Liver (tissue), 9 donors: ENCODE results near the gene ARPC3. TPM values are rescaled to one million over a fixed set of nuclear protein-coding genes. Genes with fewer than 3 reads are reported as not detected.

ENCODE experiments used
- DNase-seq: peaks from one replicate; pipeline ENCODE4 v3.0.0-alpha.2; 2017; ENCODE audit warnings: low spot score
- H3K27ac ChIP-seq, 2 donors: one replicate each; pipeline ENCODE4 v1.7.0; 2013; ENCODE audit warnings: inconsistent platforms in 2 of 2, low read length in 2 of 2, control low read depth in 1 of 2, low read depth in 1 of 2, mild to moderate bottlenecking in 1 of 2
- H3K27me3 ChIP-seq, 4 donors: one replicate each; pipeline versions ENCODE4 v1.6.1 to v1.7.0; 2013; ENCODE audit warnings: low read length in 3 of 4, inconsistent platforms in 1 of 4, mild to moderate bottlenecking in 1 of 4, moderate library complexity in 1 of 4; ENCODE audit not compliant: control insufficient read depth in 4 of 4, insufficient read depth in 4 of 4
- H3K36me3 ChIP-seq, 4 donors: one replicate each; pipeline versions ENCODE4 v1.6.1 to v1.7.0; 2013; ENCODE audit warnings: low read length in 3 of 4, mild to moderate bottlenecking in 3 of 4, low read depth in 1 of 4, moderate library complexity in 1 of 4; ENCODE audit not compliant: control insufficient read depth in 4 of 4, insufficient read depth in 3 of 4
- H3K4me1 ChIP-seq, 4 donors: one replicate each; pipeline versions ENCODE4 v1.6.1 to v1.7.0; 2013; ENCODE audit warnings: low read length in 3 of 4, mild to moderate bottlenecking in 3 of 4, moderate library complexity in 1 of 4; ENCODE audit not compliant: control insufficient read depth in 4 of 4, insufficient read depth in 4 of 4
- H3K4me3 ChIP-seq, 3 donors: one replicate each; pipeline versions ENCODE4 v1.6.1 to v1.7.0; 2013; ENCODE audit warnings: low read length in 3 of 3, control low read depth in 1 of 3, low read depth in 1 of 3, mild to moderate bottlenecking in 1 of 3
- H3K9ac ChIP-seq, 2 donors: one replicate each; pipeline ENCODE4 v1.7.0; 2013; ENCODE audit warnings: low read length in 2 of 2, mild to moderate bottlenecking in 2 of 2, moderate library complexity in 2 of 2, control low read depth in 1 of 2, low read depth in 1 of 2
- H3K9me3 ChIP-seq, 4 donors: one replicate each; pipeline versions ENCODE4 v1.6.1 to v1.7.0; 2013; ENCODE audit warnings: low read length in 3 of 4; ENCODE audit not compliant: control insufficient read depth in 4 of 4
- EGR1 ChIP-seq, 2 donors: IDR thresholded peaks; 2 replicates each; pipeline ENCODE4 v1.6.1; 2016 to 2018; ENCODE audit warnings: antibody characterized with exemption in 2 of 2, low read depth in 2 of 2
- FOXA1 ChIP-seq: IDR thresholded peaks from 2 replicates; pipeline ENCODE4 v1.6.1; 2016; ENCODE audit warnings: antibody characterized with exemption
- GABPA ChIP-seq, 2 donors: IDR thresholded peaks in 1 of 2; conservative IDR thresholded peaks in 1 of 2; 2 replicates each; pipeline ENCODE4 v1.6.1; 2016; ENCODE audit warnings: antibody characterized with exemption in 2 of 2, mild to moderate bottlenecking in 1 of 2, moderate library complexity in 1 of 2
- HNF4A ChIP-seq, 2 donors: conservative IDR thresholded peaks; 2 replicates each; pipeline ENCODE4 v1.6.1; 2016; ENCODE audit warnings: antibody characterized with exemption in 2 of 2, mild to moderate bottlenecking in 2 of 2
- HNF4G ChIP-seq: IDR thresholded peaks from 2 replicates; pipeline ENCODE4 v1.6.1; 2016; ENCODE audit warnings: antibody characterized with exemption
- JUND ChIP-seq, 2 donors: IDR thresholded peaks; 2 replicates each; pipeline ENCODE4 v1.6.1; 2016; ENCODE audit warnings: antibody characterized with exemption in 2 of 2
- RXRA ChIP-seq, 2 donors: IDR thresholded peaks; 2 replicates each; pipeline ENCODE4 v1.6.1; 2017 to 2018; ENCODE audit warnings: antibody characterized with exemption in 2 of 2, mild to moderate bottlenecking in 1 of 2
- SP1 ChIP-seq: IDR thresholded peaks from 2 replicates; pipeline ENCODE4 v1.6.1; 2018; ENCODE audit warnings: antibody characterized with exemption, mild to moderate bottlenecking
- TAF1 ChIP-seq: conservative IDR thresholded peaks from 2 replicates; pipeline ENCODE4 v1.6.1; 2016; ENCODE audit warnings: antibody characterized with exemption, mild to moderate bottlenecking
- YY1 ChIP-seq: IDR thresholded peaks from 2 replicates; pipeline ENCODE4 v1.6.1; 2016; ENCODE audit warnings: antibody characterized with exemption, mild to moderate bottlenecking
- WGBS: extraction: QIAGEN DNeasy Blood & Tissue Kit; methylation state at CpG from one replicate; pipeline ENCODE4 v1.1.7; 2013; 5-methylcytosine and 5-hydroxymethylcytosine counted together
- polyA plus RNA-seq, 2 donors: library from polyadenylated mRNA; stranded (reverse) in 1 of 2; unstranded in 1 of 2; fragments of 200-250 nt in 1 of 2; fragments of >200 nt in 1 of 2; fragmentation: Nextera tagmentation in 1 of 2; extraction: Ambion mirVana in 1 of 2; gene quantifications; one replicate each; pipeline versions ENCODE4 v1.2.1 to v1.2.3, GENCODE V29; 2013 to 2015
- total RNA-seq, 2 donors: library from RNA; depleted of rRNA; stranded (reverse); fragments of >200 nt; gene quantifications; one replicate each; pipeline ENCODE4 v1.2.3, GENCODE V29; 2014
- TF ChIP-seq, protein P1 (sequence below): IDR thresholded peaks from 2 replicates; pipeline ENCODE4 v1.6.1; 2016; ENCODE audit warnings: antibody characterized with exemption, mild to moderate bottlenecking
- TF ChIP-seq, protein P2 (sequence below): IDR thresholded peaks from 2 replicates; pipeline ENCODE4 v1.6.1; 2016; ENCODE audit warnings: antibody characterized with exemption
- TF ChIP-seq, protein P3 (sequence below): IDR thresholded peaks from 2 replicates; pipeline ENCODE4 v1.6.1; 2016; ENCODE audit warnings: antibody characterized with exemption
- TF ChIP-seq, protein P4 (sequence below): fragments of 150-350 bp; IDR thresholded peaks from 2 replicates; pipeline ENCODE4 v1.5.1; 2017; ENCODE audit warnings: improper control_type of control experiment, low read depth, low read length; ENCODE audit not compliant: missing input control
- donor health status: healthy.
- donor health status: healthy.
- donor health status: healthy.
- donor health status: healthy.
- donor health status: healthy.

ARPC3 gene
- total and polyA plus RNA-seq, 4 donors = 86.2 to 140 (median 115) TPM

DNA sequence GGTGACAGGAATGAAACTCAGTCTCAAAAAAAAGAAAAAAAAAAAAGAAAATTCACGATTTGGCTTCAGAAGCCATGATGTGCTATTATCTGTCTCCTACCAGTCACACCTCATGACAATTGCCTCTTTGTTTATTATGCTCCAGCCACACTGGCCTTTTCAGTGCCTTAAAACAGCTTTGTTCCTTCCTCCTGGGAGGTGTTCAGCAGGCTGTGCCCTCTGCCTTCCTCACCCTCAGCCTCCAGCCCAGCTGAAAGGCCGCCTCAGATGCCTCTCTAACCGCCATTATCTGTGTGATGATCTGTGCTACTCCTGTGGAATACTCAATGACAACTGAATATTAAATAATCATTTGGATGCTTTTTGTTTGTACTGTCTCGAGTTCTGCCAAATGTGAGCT lies 8.6 kb upstream of the ARPC3 start:
- Histone ChIP-seq H3K4me3 (no peak overlapping the region), H3K9me3 (no peaks in the 10 kb centered on the region), H3K36me3 (peaks cover 0 to 16% (median 8%) of the 10 kb centered on the region in 4 donors), H3K27me3 (no peaks in the 10 kb centered on the region), H3K4me1 (peaks cover 3 to 10% (median 7%) of the 10 kb centered on the region in 4 donors), H3K27ac (no peak overlapping the region), H3K9ac (no peak overlapping the region)
- no peak for DNase-seq
- TF ChIP-seq, protein P1, sequence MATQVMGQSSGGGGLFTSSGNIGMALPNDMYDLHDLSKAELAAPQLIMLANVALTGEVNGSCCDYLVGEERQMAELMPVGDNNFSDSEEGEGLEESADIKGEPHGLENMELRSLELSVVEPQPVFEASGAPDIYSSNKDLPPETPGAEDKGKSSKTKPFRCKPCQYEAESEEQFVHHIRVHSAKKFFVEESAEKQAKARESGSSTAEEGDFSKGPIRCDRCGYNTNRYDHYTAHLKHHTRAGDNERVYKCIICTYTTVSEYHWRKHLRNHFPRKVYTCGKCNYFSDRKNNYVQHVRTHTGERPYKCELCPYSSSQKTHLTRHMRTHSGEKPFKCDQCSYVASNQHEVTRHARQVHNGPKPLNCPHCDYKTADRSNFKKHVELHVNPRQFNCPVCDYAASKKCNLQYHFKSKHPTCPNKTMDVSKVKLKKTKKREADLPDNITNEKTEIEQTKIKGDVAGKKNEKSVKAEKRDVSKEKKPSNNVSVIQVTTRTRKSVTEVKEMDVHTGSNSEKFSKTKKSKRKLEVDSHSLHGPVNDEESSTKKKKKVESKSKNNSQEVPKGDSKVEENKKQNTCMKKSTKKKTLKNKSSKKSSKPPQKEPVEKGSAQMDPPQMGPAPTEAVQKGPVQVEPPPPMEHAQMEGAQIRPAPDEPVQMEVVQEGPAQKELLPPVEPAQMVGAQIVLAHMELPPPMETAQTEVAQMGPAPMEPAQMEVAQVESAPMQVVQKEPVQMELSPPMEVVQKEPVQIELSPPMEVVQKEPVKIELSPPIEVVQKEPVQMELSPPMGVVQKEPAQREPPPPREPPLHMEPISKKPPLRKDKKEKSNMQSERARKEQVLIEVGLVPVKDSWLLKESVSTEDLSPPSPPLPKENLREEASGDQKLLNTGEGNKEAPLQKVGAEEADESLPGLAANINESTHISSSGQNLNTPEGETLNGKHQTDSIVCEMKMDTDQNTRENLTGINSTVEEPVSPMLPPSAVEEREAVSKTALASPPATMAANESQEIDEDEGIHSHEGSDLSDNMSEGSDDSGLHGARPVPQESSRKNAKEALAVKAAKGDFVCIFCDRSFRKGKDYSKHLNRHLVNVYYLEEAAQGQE = no peak
- WGBS = 93% methylated on average over 4 of the region's 4 CpGs

DNA sequence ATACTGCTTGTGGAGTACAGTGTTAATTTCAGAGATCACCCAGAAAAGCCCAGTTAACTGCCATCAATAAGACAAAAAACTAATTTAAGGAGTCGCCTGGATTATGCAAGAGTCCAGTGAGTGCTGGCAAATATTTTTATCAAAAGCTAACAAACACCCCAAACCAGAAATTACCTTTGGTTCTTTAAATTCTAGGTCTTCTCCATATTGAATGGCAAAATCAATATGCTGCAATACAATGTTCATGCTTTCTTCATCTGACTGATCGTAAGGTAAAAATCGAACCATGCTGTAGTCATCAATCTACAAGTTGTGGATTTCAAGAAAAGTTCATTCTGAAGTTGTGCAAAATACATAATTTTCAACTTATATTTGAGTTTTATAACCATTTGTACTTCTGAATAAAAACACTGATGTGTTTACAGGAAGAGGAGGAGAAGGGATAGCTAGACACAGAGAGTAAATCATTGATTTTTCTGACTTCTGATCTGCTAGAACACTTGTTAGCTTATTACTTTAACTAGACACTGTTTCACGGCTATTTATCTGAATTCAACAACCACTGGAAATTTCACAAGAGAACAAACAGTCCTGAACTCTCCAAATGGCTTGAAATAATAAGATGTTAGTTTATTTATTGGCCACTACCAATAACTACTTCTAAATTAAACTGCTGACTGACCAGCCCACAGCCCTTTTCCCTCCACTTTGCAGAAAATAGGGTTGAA lies 3.6 kb upstream of the ARPC3 start:
- WGBS = 36% methylated on average over 4 of the region's 4 CpGs
- no peak overlapping the region for H3K4me3 ChIP-seq

DNA sequence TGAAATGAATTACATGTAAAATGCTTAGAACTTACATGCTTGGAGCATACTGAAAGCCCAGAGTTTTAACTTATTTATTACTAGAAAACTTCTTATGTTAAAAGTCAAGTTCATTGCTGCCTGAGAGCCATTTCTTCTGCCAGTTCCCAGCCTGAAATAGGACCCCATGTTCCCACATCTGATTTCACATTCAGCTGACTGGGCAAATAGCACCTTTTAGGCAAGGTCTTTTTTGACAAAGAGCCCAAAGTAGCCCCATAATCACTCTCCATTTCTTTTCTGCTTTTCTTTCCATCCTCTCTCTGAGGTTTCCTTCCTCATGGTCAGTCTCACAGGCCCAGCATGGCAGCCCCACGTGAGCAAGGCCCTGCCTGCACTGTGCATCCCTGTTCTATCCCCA lies 1.1 kb upstream of the ARPC3 start:
- no peak overlapping the region for H3K27ac ChIP-seq
- no peak for DNase-seq
- peaks cover 7 to 26% (median 13%) of the 10 kb centered on the region in 4 donors for H3K4me1 ChIP-seq
- no peaks in the 10 kb centered on the region for H3K9me3 ChIP-seq
- H3K27me3 ChIP-seq = no peaks in the 10 kb centered on the region
- WGBS = 76% methylated on average over 1 of the region's 1 CpG
- H3K9ac ChIP-seq = no peak overlapping the region
- H3K36me3 ChIP-seq = peaks cover 0 to 5% (median under 1%) of the 10 kb centered on the region in 4 donors
- no peak overlapping the region for H3K4me3 ChIP-seq
- TF ChIP-seq TAF1 (no peak), YY1 (no peak), GABPA (IDR thresholded peaks at IDR 0.05 in 1 of 2, conservative IDR thresholded peaks at IDR 0.05 in 1 of 2) (no peak), HNF4G (no peak), JUND (IDR thresholded peaks at IDR 0.05) (no peak), FOXA1 (no peak), RXRA (IDR thresholded peaks at IDR 0.05) (no peak), SP1 (no peak), EGR1 (IDR thresholded peaks at IDR 0.05; ENCODE audit: low read depth in 2 of 2) (no peak)
- TF ChIP-seq, protein P2, sequence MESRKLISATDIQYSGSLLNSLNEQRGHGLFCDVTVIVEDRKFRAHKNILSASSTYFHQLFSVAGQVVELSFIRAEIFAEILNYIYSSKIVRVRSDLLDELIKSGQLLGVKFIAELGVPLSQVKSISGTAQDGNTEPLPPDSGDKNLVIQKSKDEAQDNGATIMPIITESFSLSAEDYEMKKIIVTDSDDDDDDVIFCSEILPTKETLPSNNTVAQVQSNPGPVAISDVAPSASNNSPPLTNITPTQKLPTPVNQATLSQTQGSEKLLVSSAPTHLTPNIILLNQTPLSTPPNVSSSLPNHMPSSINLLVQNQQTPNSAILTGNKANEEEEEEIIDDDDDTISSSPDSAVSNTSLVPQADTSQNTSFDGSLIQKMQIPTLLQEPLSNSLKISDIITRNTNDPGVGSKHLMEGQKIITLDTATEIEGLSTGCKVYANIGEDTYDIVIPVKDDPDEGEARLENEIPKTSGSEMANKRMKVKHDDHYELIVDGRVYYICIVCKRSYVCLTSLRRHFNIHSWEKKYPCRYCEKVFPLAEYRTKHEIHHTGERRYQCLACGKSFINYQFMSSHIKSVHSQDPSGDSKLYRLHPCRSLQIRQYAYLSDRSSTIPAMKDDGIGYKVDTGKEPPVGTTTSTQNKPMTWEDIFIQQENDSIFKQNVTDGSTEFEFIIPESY = no peak
- TF ChIP-seq, protein P3, sequence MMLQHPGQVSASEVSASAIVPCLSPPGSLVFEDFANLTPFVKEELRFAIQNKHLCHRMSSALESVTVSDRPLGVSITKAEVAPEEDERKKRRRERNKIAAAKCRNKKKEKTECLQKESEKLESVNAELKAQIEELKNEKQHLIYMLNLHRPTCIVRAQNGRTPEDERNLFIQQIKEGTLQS = no peak
- TF ChIP-seq, protein P4, sequence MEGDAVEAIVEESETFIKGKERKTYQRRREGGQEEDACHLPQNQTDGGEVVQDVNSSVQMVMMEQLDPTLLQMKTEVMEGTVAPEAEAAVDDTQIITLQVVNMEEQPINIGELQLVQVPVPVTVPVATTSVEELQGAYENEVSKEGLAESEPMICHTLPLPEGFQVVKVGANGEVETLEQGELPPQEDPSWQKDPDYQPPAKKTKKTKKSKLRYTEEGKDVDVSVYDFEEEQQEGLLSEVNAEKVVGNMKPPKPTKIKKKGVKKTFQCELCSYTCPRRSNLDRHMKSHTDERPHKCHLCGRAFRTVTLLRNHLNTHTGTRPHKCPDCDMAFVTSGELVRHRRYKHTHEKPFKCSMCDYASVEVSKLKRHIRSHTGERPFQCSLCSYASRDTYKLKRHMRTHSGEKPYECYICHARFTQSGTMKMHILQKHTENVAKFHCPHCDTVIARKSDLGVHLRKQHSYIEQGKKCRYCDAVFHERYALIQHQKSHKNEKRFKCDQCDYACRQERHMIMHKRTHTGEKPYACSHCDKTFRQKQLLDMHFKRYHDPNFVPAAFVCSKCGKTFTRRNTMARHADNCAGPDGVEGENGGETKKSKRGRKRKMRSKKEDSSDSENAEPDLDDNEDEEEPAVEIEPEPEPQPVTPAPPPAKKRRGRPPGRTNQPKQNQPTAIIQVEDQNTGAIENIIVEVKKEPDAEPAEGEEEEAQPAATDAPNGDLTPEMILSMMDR = no peak
- TF ChIP-seq, protein P1 = no peak

More for the DNA sequence above, 3.6 kb upstream of the ARPC3 start:
- Histone ChIP-seq H3K27ac (peak overlapping the region in 1 of 2 donors; percentile 39), H3K9me3 (no peaks in the 10 kb centered on the region), H3K4me1 (peaks cover 3 to 23% (median 13%) of the 10 kb centered on the region in 4 donors), H3K27me3 (no peaks in the 10 kb centered on the region), H3K36me3 (peaks cover 0 to 3% (median 2%) of the 10 kb centered on the region in 4 donors), H3K9ac (peak overlapping the region in 1 of 2 donors; percentile 30)
- TF ChIP-seq YY1 (peak; percentile 32), HNF4G (no peak), GABPA (IDR thresholded peaks at IDR 0.05 in 1 of 2, conservative IDR thresholded peaks at IDR 0.05 in 1 of 2) (peak in 1 of 2 donors; percentile 26), SP1 (peak; percentile 63), EGR1 (IDR thresholded peaks at IDR 0.05; ENCODE audit: low read depth in 2 of 2) (no peak), JUND (IDR thresholded peaks at IDR 0.05) (peak in 1 of 2 donors; percentile 23), HNF4A (conservative IDR thresholded peaks at IDR 0.05) (peak; percentile 35 to 40), RXRA (IDR thresholded peaks at IDR 0.05) (peak; percentile 23 to 33)
- DNase-seq = no peak
